GM12801 (cell line): ENCODE data around the gene DAB2.

ENCODE experiments used
- CTCF ChIP-seq: IDR thresholded peaks from one replicate; pipeline ENCODE4 v1.5.1; 2011; ENCODE audit warnings: control low read depth; ENCODE audit not compliant: insufficient read length; ENCODE audit errors: extremely low read depth

Gene DAB2

GRCh38 chr5:39331861-39332381 is 92.9 kb downstream of the DAB2 start:
- no peak for TF ChIP-seq CTCF

- no peak for TF ChIP-seq CTCF
These were observed 96.0 kb downstream of the DAB2 start for GRCh38 chr5:39328731-39329130.

GRCh38 chr5:39323542-39323941 is 101.2 kb downstream of the DAB2 start:
- no peak for TF ChIP-seq CTCF
